ENCODE measurements around the gene HDHD2.
"Not testable (repeated sequence)": the region's sequence is repeated elsewhere in the genome, so short reads cannot be mapped to it uniquely, and the experiment has no call there.

Gene HDHD2

GRCh38 chr18:47150029-47150823 is at the start of gene HDHD2:
TSS of gene HDHD2 (minus strand) at chr18:47150500. CDS start at chr18:47136439, 14,061 bp downstream.
- peak; percentile 30 to 91 (median 81) for DNase-seq

- DNase-seq: not testable (repeated sequence)
Observed at GRCh38 chr18:47195961-47196360, 45.7 kb upstream of the HDHD2 start.

GRCh38 chr18:47191961-47192360 is 41.7 kb upstream of the HDHD2 start:
- no peak for DNase-seq

- DNase-seq: no peak
Observed at GRCh38 chr18:47187721-47188120, 37.4 kb upstream of the HDHD2 start.

- no peak for DNase-seq
Observed at GRCh38 chr18:47184419-47185050, 34.2 kb upstream of the HDHD2 start.

GRCh38 chr18:47182156-47182555 is 31.9 kb upstream of the HDHD2 start:
- not testable (repeated sequence) for DNase-seq

GRCh38 chr18:47180765-47181164 is 30.5 kb upstream of the HDHD2 start:
- no peak for DNase-seq

- DNase-seq: no peak
Observed at GRCh38 chr18:47179520-47179919, 29.2 kb upstream of the HDHD2 start.

- DNase-seq: peak in 55 of 56 donors; percentile 26 to 90 (median 82)
Observed at GRCh38 chr18:47175898-47176575, 25.7 kb upstream of the HDHD2 start, which contains the start of gene IER3IP1. TSS of gene IER3IP1 (minus strand) at chr18:47176364. CDS start at chr18:47176277, 87 bp downstream.

- DNase-seq: no peak
Observed at GRCh38 chr18:47175283-47175897, 25.1 kb upstream of the HDHD2 start.

- DNase-seq: no peak
Observed at GRCh38 chr18:47174545-47175116, 24.3 kb upstream of the HDHD2 start.

- DNase-seq: no peak
Observed at GRCh38 chr18:47172476-47172875, 22.2 kb upstream of the HDHD2 start.

- DNase-seq: no peak
Observed at GRCh38 chr18:47168913-47169312, 18.6 kb upstream of the HDHD2 start.

- no peak for DNase-seq
Observed at GRCh38 chr18:47168509-47168908, 18.2 kb upstream of the HDHD2 start.

- no peak for DNase-seq
Observed at GRCh38 chr18:47166294-47166693, 16.0 kb upstream of the HDHD2 start.

GRCh38 chr18:47163241-47163640 is 12.9 kb upstream of the HDHD2 start:
- DNase-seq: no peak

- no peak for DNase-seq
Observed at GRCh38 chr18:47160256-47160655, 10.0 kb upstream of the HDHD2 start.

GRCh38 chr18:47158404-47158803 is 8.1 kb upstream of the HDHD2 start:
- not testable (repeated sequence) for DNase-seq

GRCh38 chr18:47151439-47151838 is 1.1 kb upstream of the HDHD2 start:
- DNase-seq: no peak

GRCh38 chr18:47150824-47151366 is 595 bp upstream of the HDHD2 start:
- peak in 13 of 56 donors; percentile 5 to 54 (median 27) for DNase-seq

GRCh38 chr18:47149457-47150028 is 757 bp downstream of the HDHD2 start:
- peak in 4 of 56 donors; percentile 7 to 19 (median 13) for DNase-seq
